HG02763 (cell line): ENCODE data around the gene CCDC194.
"Not testable (repeated sequence)": the region's sequence is repeated elsewhere in the genome, so short reads cannot be mapped to it uniquely, and the experiment has no call there.

ENCODE experiments used
- ATAC-seq: cut with Tn5 transposase; IDR thresholded peaks from one replicate; pipeline ENCODE4 v1.9.1; 2021; ENCODE audit warnings: mild to moderate bottlenecking, moderate library complexity; ENCODE audit not compliant: unreplicated experiment

Gene CCDC194

DNA sequence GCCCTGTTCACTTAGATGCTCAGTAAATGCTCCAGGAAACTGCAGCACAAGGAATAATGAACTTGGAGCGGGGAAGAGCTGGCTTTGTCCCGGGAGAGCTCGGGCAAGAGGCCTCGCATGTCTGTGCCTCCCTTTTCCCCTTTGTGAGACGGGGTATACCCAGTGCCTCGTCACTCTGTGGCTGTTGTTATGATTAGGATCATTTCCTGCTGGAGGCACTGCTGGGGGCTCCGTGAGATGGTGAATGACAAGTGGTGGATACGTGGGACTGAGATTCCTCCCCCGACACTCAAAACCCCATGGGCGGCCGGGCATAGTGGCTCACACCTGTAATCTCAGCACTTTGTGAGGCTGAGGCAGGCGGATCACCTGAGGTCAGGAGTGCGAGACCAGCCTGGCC, 15.7 kb downstream of the CCDC194 start:
- no peak for ATAC-seq

DNA sequence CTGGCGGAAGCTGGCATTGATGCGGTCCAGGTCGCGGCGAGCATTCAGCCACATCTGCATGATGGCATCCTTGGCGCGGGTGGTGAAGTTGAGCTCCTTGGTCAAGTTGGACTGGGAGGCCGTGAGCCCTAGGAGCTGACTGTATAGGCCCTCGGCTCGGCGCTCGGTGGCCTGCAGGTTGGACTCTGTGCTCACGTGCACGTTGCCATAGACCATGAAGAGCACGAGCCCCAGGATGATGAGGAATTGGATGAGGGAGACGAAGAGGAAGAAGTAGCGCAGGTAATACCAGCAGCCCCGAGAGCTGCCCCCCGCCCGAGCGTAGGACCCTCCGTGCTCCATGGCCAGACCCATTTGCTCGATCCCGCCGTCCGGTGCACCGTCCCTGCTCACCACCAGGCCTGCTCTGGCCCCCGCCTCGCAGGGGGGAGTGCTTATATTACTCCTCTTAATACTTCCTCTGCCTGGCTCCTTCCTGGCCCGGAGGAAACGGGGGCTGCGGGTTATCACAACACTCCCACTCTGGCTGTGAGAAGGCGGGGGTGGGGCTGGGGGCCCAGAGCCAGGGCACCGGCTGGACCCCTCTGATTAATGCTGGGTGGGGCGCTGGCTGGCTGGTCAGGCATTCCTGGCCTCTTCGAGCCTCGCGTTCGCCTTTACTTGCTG, 16.9 kb downstream of the CCDC194 start, which contains the start of gene PLVAP:
TSS of gene PLVAP (minus strand) at position 408 of the 666 bp plus-strand sequence. CDS start at position 354, 54 bp downstream.
- no peak for ATAC-seq

DNA sequence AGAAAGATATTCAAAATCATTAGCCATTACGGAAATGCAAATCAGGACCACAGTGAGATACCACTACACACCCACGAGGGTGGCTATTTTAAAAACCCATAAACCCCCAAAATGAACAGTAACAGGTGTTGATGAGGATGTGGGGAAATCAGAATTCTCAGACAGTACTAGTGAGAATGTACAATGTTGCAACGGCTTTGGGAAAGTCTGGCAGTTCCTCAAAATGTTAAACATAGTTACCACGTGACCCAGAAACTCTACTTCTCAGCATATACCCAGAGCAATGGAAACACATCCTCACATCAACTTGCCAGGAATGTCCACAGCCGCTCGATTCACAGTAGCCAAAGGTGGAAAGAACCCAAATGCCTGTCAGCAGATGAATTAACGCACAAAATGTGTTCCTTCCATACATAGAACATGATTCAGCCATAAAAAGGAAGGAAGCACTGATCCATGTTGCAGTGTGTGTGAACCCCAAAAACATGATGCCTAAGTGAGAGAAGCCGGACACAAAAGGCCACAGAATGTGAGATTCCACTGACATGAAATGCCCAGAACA, 23.9 kb downstream of the CCDC194 start:
- peak; percentile 83 for ATAC-seq

GRCh38 chr19:17365361-17365760, 28.6 kb downstream of the CCDC194 start:
- no peak for ATAC-seq

- ATAC-seq = not testable (repeated sequence)
Measured at GRCh38 chr19:17363852-17364605, 30.0 kb downstream of the CCDC194 start.

DNA sequence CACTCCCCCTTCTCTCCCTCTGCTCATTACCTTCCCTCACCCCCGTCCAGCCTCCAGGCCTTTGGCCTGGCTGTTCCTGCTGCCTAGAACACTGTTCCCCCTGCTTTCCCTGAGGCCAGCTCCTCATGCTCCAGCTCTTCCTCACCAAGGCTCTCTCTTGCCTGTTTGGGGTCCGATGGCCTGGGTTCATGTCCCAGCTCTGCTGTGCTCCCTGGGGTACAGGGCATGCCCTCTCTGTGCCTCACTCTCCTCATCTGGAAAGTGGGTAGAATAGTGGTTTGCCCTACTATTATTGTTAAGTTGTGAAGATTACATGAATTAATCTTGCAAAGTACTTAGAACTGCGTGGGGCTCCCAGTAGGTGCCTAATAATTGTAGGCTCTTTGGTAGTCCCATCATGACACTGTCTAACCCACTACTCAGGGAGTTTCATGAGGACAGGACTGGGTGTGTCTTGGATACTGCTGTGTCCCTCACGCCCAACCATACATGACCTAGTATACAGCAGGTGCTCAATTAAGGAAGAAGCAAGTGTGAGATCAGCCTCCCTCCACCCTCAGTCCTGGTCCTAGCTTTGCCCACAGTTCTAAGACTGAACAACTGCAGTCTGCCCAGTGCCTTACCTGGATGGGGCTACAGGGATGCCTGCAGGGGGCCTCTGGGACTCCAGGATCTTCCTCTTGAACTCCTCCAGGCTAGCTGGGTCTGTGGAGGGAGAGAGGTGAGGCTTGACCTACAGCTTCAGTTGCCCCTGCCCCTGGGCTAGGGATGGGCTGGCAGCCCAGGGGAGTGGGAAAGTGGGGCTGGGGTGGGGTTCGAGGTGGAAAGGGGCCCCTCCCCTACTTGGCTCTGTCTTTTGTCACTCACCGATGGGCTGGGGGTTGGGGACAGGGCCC, 33.8 kb downstream of the CCDC194 start:
- no peak for ATAC-seq

DNA sequence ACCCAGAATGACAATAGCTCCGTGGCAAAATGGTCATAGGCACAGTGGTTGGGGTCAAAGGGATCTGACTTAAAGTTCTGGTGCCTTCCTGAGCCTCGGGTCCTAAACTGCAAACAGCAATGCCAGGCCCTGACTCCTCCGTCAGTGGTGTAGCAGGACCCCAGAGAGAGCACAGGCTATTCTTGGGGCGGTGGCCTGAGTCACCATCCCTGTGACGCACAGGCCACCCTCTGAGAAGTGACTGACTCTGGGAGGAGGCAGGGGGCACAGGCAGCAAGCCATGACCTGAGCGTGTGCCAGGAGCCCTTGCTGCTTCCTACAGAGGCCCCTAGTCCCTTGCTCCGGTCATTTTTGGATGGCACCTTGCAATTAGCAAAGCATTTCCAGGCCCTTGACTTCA, 35.6 kb downstream of the CCDC194 start:
- ATAC-seq = no peak

- no peak for ATAC-seq
Measured at GRCh38 chr19:17357724-17358123, 36.3 kb downstream of the CCDC194 start.

DNA sequence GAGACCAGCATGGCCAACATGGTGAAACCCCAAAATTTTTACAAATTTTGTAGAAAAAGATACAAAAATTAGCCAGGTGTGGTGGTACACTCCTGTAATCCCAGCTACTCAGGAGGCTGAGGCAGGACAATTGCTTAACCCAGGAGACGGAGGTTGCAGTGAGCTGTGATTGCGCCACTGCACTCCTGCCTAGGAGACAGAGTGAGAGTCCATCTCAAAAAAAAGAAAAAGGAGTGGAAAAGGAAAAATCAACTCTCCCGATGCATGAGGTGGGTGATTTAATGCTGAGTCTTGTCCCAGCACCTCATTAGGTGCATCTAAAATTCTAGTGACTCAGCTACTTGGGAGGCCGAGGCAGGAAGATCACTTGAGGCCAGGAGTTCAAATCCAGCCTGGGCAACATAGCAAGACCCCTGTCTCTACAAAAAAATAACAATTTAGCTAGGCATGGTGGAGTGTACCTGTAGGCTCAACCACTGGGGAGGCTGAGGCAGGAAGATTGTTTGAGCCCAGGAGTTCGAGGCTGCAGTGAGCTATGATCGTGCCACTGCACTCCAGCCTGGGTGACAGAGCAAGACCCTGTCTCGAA, 36.8 kb downstream of the CCDC194 start:
- no peak for ATAC-seq

DNA sequence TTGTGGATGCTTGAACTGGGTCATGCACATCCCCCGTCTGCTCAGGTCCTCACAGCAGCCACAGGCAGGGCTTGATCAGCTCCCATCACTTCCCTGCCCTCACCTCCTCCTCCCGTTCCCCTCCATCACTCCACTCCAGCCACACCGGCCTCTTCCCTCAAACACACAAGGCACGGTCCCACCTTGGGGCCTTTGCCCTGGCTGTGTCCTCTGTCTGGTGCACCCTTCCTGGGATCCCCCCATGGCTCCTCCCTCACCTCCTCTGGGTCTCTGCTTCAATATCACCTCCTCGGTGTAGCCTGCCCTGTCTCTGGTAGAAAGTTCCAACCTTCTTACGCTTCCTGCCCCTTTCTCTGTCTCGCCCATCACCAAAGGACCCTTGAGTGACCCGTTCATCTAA, 40.6 kb downstream of the CCDC194 start:
- ATAC-seq = no peak

DNA sequence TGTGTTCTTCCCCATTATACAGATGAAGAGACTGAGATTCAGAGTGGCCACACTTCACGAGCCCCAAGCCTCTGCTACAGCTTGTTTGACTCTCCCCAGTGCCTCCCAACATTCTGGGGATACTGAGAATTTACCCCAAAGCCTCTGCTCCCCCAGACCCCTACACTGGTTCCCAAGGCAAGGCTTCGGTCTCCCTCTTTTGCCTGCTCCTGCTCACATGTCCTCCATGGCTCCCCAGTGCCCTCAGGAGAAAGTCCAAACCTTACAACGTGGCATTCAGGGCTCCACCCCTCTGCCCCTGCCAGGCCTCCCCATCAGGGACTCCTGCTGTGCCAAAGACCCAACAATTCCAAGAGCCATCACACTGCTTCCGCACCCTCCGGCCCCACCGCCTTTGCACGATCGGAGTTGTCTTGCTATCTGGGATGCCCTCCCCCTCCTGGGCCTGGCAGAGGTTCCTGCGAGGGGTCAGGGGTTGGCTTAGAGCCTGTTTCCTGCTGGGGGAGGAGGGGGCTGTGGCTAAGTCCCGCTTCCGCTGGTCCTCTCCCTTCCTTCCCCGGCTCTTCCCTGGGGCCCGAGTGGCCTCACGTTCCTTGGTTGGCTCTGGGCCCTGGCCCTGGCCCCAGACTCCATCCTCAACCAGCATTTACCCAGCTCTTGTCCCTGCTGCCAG, 41.3 kb downstream of the CCDC194 start:
- ATAC-seq = no peak

- ATAC-seq = no peak
Measured at GRCh38 chr19:17351815-17352435, 42.1 kb downstream of the CCDC194 start.

DNA sequence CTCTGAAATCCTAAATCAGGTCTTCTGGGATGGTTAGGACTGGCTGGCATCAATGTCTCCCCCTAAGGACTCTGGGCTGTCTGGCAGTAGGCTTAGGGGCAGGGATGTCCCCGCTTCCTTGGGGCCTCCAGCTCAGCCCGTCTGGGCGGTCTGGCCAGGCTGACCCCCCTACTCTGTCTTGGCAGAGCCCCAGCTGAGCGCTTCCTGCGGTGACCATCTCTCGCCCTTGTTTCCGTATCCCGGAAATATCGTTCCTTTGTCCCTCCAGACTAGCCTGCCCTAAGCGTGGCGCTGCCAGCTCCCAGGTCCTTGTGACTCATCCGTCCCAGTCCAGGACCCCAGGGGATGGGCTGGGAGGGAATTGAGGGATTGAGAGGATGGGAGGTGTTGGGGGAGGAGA, 45.3 kb downstream of the CCDC194 start:
- no peak for ATAC-seq

GRCh38 chr19:17347877-17348276, 46.1 kb downstream of the CCDC194 start:
- ATAC-seq = no peak

- no peak for ATAC-seq
Measured at GRCh38 chr19:17347361-17347760, 46.6 kb downstream of the CCDC194 start.

DNA sequence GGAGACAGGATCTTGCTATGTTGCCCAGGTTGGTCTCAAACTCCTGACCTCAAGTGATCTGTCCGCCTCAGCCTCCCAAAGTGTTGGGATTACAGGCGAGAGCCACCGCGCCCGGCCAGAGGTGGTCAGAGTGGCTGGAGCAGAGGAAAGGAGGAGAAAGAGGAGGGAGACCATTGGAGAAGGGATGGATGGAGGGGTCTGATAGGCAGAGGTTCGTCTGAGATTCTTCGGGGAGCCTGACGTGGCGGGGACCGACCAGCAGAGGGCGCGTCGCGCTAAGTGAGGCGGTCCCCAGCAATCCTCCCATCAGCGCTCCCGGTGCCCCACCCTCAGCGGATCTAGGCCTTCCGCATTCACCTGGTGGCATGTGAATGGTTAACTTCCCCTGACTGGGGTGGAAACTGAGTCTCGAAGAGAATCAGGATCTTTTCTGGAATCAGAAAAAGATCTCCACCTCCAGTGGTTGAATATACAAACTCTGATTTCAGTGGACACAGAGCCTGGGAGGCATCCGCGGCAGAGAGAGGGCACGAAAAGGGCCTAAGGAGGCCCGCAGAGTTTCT, 47.8 kb downstream of the CCDC194 start:
- ATAC-seq = no peak

DNA sequence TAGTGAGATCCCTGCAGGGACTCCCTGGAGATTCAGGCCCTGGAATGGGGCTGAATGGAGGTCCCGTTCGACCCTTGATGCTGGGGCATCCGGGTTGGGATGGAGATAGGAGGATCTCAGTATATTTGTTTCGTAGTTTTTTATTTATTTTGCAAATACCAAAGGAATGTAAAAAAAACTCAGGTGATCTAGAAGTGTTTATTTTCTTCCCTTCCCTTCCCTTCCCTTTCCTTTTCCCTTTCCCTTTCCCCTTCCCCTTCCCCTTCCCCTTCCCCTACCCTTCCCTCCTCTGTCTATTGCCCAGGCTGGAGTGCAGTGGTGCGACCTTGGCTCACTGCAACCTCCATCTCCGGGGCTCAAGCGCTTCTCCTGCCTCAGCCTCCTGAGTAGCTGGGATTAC, 52.2 kb downstream of the CCDC194 start:
- ATAC-seq = no peak

DNA sequence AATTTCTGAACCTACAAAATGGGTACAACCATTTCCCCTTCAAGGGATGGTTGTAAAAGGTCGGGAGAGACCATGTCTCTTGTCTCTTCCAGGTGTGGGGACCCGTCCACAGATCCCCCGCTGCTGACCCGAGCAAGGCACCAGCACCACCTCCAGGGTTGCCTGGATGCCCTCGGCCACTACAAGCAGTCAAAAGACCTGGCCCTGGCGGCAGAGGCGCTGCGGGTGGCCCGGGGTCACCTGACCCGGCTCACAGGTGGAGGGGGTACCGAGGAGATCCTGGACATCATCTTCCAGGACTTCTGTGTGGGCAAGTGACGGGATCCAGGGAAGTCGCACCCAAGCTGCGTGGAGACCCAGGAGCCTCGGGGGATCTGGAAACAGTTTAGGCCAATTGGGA, 52.6 kb downstream of the CCDC194 start:
- ATAC-seq = no peak

DNA sequence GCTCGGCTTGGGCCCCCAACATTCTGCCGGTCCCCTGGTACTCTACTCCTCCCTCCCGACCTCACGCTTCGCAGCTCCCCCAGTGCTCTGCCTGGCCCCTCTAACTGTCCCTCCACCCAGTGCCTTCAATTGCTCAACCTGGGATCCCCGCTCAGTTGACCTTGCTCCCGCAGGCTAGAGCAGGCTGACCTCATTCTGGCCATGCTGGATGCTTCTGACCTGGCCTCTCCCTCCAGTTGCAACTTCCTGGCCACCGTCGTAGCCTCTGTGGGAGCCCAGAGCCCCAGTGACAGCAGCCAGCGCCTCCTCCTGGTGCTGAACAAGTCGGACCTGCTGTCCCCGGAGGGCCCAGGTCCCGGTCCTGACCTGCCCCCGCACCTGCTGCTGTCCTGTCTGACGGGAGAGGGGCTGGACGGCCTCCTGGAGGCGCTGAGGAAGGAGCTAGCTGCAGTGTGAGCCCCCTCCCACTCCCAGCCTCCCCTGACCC, 53.1 kb downstream of the CCDC194 start:
- ATAC-seq = no peak
